Measurements from ENCODE around the gene PPL.

GRCh38 chr16:4958510-4959438 is 21.8 kb upstream of the PPL start:
- TF ChIP-seq CTCF (conservative IDR thresholded peaks at IDR 0.05 in 1 of 2, IDR thresholded peaks at IDR 0.05 in 1 of 2; ENCODE audit: extremely low read depth in 1 of 2, insufficient read depth in 1 of 2, low read depth in 1 of 2, low read length in 2 of 2): no peak
- TF ChIP-seq EZH2 (IDR thresholded peaks at IDR 0.05; ENCODE audit: borderline replicate concordance, low read length): no peak
